ENCODE data around the gene SULF2. TPM values are rescaled to one million over a fixed set of nuclear protein-coding genes. Genes with fewer than 3 reads are reported as not detected.

SULF2 gene
- total RNA-seq, 1 experiment from 2014 or later = 0.69 TPM

DNA sequence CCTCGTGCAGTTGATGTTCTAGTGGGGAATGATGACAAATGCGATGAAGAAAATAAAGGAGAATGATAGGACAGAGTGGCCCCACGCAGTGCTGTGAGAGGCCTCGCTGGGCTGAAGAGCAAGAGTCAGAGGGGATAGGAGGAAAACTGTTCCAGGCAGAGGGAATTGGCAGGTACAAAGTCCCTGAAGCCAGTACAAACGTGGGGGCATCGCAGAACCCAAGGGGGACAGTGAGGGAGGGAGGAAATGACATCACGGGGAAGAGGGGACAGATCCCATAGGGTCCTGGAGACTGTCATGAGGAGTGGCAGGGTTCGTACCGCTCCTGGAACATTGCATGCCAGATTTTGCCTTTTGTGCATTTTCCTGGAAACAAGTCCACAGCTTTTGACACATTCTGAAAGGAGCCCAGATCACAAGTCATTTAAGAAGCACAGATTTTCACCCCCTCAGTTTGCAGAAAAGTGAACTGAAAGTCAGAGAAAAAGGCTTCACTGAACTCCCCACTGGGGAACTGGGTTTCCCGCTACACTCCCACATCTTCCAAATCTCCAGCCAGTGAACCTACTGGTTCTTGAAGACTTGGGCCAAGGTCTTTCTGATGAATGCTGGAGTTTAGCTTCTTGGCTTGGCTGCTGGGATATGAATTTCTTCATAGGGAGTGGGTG lies 77.0 kb downstream of the SULF2 start:
- TF ChIP-seq, protein P1, sequence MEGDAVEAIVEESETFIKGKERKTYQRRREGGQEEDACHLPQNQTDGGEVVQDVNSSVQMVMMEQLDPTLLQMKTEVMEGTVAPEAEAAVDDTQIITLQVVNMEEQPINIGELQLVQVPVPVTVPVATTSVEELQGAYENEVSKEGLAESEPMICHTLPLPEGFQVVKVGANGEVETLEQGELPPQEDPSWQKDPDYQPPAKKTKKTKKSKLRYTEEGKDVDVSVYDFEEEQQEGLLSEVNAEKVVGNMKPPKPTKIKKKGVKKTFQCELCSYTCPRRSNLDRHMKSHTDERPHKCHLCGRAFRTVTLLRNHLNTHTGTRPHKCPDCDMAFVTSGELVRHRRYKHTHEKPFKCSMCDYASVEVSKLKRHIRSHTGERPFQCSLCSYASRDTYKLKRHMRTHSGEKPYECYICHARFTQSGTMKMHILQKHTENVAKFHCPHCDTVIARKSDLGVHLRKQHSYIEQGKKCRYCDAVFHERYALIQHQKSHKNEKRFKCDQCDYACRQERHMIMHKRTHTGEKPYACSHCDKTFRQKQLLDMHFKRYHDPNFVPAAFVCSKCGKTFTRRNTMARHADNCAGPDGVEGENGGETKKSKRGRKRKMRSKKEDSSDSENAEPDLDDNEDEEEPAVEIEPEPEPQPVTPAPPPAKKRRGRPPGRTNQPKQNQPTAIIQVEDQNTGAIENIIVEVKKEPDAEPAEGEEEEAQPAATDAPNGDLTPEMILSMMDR (conservative IDR thresholded peaks at IDR 0.05; ENCODE audit: low read depth, low read length) = no peak
- TF ChIP-seq EZH2 (IDR thresholded peaks at IDR 0.05; ENCODE audit: borderline replicate concordance, low read depth, low read length, poor library complexity, severe bottlenecking) = no peak
- CTCF ChIA-PET = no interaction called here
- Histone ChIP-seq H3K27ac (ENCODE audit: low read depth, low read length, poor library complexity, severe bottlenecking) (no peak overlapping the region), H3K36me3 (ENCODE audit: insufficient read depth, low read length, poor library complexity, severe bottlenecking) (no peaks in the 10 kb centered on the region), H3K4me1 (ENCODE audit: insufficient read depth, low read length, poor library complexity, severe bottlenecking) (no peaks in the 10 kb centered on the region), H3K4me3 (ENCODE audit: low read depth, low read length, poor library complexity, severe bottlenecking) (no peak overlapping the region), H3K9me3 (ENCODE audit: low read depth, low read length, poor library complexity, severe bottlenecking) (no peaks in the 10 kb centered on the region), H3K27me3 (replicated peaks; ENCODE audit: insufficient read depth, low read depth, low read length, poor library complexity) (no peaks in the 10 kb centered on the region)
- no peak for DNase-seq (ENCODE audit: low spot score)
- intact Hi-C loops (cut with micrococcal nuclease; ENCODE audit: unreplicated experiment) = no loop called here
- BruUV-seq (replicated peaks) = no TSS peak
- POLR2A ChIA-PET (ENCODE audit: low non-redundant PET) = no interaction called here

- Histone ChIP-seq H3K27ac (ENCODE audit: low read depth, low read length, poor library complexity, severe bottlenecking) (no peak overlapping the region), H3K27me3 (replicated peaks; ENCODE audit: insufficient read depth, low read depth, low read length, poor library complexity) (no peaks in the 10 kb centered on the region), H3K4me3 (ENCODE audit: low read depth, low read length, poor library complexity, severe bottlenecking) (no peak overlapping the region), H3K9me3 (ENCODE audit: low read depth, low read length, poor library complexity, severe bottlenecking) (no peaks in the 10 kb centered on the region), H3K4me1 (ENCODE audit: insufficient read depth, low read length, poor library complexity, severe bottlenecking) (no peaks in the 10 kb centered on the region), H3K36me3 (ENCODE audit: insufficient read depth, low read length, poor library complexity, severe bottlenecking) (no peaks in the 10 kb centered on the region)
- TF ChIP-seq, protein P1 (conservative IDR thresholded peaks at IDR 0.05; ENCODE audit: low read depth, low read length) = no peak
- no peak for TF ChIP-seq EZH2 (IDR thresholded peaks at IDR 0.05; ENCODE audit: borderline replicate concordance, low read depth, low read length, poor library complexity, severe bottlenecking)
- intact Hi-C loops (cut with micrococcal nuclease; ENCODE audit: unreplicated experiment) = no loop called here
- ChIA-PET CTCF (no interaction called here), POLR2A (ENCODE audit: low non-redundant PET) (no interaction called here)
- DNase-seq (ENCODE audit: low spot score) = no peak
- no TSS peak for BruUV-seq (replicated peaks)
Observed at GRCh38 chr20:47706345-47706744, 78.9 kb downstream of the SULF2 start.

DNA sequence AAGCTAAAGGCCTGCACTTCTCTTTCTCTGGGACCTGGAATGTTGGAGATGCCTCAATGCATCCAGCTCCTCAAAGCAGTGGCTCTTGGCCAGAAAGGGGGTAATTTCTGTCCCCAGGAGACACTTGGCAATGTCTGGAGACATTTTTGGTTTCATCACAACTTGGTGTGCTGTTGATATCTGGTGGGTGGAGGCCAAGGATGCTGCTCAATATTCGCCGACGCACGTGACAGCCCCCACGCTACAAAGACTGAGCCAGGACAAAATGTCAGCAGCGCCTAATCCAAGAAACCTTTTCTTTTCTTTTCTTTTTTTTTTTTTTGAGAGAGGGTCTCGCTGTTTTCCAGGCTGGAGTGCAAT lies 79.8 kb downstream of the SULF2 start:
- DNase-seq (ENCODE audit: low spot score) = no peak
- H3K36me3 ChIP-seq (ENCODE audit: insufficient read depth, low read length, poor library complexity, severe bottlenecking) = no peaks in the 10 kb centered on the region
- no TSS peak for BruUV-seq (replicated peaks)
- no peaks in the 10 kb centered on the region for H3K4me1 ChIP-seq (ENCODE audit: insufficient read depth, low read length, poor library complexity, severe bottlenecking)
- no peak overlapping the region for H3K27ac ChIP-seq (ENCODE audit: low read depth, low read length, poor library complexity, severe bottlenecking)
- CTCF ChIA-PET = no interaction called here
- H3K4me3 ChIP-seq (ENCODE audit: low read depth, low read length, poor library complexity, severe bottlenecking) = no peak overlapping the region
- H3K27me3 ChIP-seq (replicated peaks; ENCODE audit: insufficient read depth, low read depth, low read length, poor library complexity) = no peaks in the 10 kb centered on the region
- intact Hi-C loops (cut with micrococcal nuclease; ENCODE audit: unreplicated experiment) = no loop called here
- POLR2A ChIA-PET (ENCODE audit: low non-redundant PET) = no interaction called here
- no peak for TF ChIP-seq EZH2 (IDR thresholded peaks at IDR 0.05; ENCODE audit: borderline replicate concordance, low read depth, low read length, poor library complexity, severe bottlenecking)
- TF ChIP-seq, protein P1 (conservative IDR thresholded peaks at IDR 0.05; ENCODE audit: low read depth, low read length) = no peak
- H3K9me3 ChIP-seq (ENCODE audit: low read depth, low read length, poor library complexity, severe bottlenecking) = no peaks in the 10 kb centered on the region
